HG03159 (cell line): ENCODE measurements around the gene ITGB1.
A peak's percentile ranks its signal among the peaks of the same experiment; 100 is the strongest.
"Not testable (repeated sequence)": the region's sequence is repeated elsewhere in the genome, so short reads cannot be mapped to it uniquely, and the experiment has no call there.

Experiments
- ATAC-seq: cut with Tn5 transposase; IDR thresholded peaks from one replicate; pipeline ENCODE4 v1.9.1; 2021; ENCODE audit warnings: mild to moderate bottlenecking, moderate library complexity; ENCODE audit not compliant: unreplicated experiment

The ITGB1 gene

DNA sequence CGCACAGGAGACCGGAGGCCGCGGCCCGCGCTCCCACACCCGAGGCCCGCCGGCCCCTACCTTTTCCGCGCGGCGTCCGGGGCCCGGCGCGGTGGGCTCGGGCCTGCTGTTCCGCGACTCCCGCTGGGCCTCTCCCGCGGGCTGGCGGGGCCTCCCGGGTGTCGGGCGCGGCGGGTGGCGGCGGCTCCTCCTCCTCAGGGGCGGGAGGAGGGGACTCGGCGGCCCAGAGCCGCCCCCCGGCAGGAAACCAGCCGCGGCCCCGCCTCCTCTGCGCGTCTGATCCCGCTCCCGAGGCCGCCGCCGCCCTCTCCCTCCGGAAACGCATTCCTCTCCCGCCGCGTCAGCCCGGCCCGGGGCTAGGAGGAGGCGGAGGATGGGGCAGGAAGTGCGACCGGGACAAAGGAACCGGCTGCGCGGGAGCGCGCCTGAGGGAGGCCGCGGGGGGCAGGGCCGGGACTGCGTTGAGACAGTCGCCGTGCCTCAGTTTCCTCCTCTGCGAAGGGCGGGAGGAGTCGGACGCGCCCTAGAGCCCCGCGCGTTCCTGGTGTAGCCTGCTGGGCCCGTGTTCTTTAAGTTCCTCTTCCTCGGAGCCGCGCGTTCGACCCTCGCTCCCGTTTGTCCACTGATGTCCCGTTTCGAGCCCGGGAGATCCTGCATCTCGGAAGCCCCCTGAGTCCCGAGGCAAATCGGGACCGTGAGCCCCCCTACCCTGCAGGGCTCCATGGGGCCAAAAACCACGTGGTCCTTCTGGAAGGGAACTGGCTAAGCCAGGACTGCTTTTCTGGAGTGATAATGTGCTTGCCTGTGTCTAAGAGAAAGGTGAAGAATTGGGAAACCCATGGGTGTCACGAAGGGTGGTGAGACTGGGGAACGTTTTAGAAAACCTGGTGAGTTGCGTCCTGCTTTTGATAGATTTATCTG, at the start of gene ITGB1:
Gene ITGB1, minus strand, starts transcription at position 146 of the 921 bp plus-strand sequence. CDS start 22,672 bp downstream, outside the sequence.
- ATAC-seq: peak; percentile 80

- no peak for ATAC-seq
Measured at GRCh38 chr10:33006342-33006887, 48.4 kb upstream of the ITGB1 start.

DNA sequence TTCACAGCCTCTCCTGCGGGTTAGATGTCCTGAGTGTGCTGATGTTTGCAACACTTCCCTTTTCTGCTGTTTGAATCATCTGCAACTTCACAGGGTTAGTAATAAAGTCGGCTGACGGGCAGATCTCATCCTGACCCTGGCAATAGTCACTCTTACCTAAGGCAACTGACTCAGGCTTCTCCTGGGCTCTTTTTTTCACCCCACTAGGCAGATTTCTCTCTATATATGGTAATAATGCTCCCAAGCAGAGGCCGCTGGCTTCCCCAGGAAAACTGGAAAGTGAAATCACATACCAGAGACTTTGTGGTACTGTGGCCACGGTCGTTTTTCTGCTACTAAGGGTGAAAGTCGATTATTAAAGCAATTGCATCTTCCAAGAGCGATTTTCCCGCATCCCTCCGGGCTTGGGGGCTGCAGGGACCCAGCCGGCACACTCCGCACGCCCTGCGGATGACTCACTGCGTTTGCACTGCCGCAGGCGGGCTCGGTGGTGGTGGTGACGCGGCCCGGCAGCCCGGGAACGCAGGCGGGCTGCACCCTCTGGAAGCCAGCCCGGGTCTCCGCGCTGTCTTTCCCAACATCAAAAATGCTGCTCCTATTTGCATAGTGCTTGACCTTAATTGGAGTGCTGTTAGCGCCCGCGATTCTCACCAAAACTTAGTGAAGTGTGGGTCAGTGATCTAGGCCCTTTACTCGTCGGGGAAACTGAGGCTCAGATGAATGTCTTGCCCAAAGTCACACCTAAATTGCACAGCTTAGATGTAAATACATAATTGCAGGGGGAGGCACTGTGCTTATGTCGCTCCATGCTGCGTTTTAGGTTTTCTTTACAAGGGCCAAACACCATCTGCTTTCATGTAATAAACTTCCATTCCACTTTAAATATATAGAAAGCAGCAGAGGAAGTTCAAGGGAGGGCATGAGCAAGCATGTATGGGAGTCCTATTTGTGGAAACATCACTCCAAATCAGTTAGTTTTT, 47.6 kb upstream of the ITGB1 start:
- peak; percentile 65 for ATAC-seq

DNA sequence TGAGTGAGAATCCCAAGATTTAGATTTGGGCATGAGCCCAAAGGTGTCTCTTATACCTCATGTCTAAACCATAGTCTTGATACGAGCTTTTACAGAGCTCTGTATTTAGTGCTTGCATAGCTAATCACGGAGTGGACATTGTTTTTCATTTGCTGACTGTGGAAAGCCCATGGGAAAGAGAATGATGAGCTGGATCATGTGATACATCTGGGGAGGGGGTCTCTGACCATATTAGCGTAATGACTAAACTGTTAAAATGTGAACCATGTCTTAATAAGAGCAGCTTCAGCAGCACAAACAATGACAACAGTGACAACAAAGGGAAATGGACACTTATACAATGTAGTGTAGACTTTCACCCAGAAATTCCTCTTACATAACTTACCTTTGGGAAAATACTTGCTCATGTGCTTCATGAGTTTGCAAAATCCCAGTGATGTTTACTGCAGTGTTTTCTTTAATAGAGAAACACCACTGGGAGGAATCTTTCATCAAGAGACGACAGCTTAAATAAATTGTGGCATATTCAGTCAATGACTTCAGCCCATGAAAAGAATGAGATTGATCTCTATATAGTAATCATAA, 44.0 kb upstream of the ITGB1 start:
- ATAC-seq: no peak

- not testable (repeated sequence) for ATAC-seq
Measured at GRCh38 chr10:32998060-32998581, 40.1 kb upstream of the ITGB1 start.

- ATAC-seq: peak; percentile 80
Measured at GRCh38 chr10:32995751-32996150, 37.7 kb upstream of the ITGB1 start.

GRCh38 chr10:32995066-32995622, 37.1 kb upstream of the ITGB1 start:
- ATAC-seq: peak; percentile 16

DNA sequence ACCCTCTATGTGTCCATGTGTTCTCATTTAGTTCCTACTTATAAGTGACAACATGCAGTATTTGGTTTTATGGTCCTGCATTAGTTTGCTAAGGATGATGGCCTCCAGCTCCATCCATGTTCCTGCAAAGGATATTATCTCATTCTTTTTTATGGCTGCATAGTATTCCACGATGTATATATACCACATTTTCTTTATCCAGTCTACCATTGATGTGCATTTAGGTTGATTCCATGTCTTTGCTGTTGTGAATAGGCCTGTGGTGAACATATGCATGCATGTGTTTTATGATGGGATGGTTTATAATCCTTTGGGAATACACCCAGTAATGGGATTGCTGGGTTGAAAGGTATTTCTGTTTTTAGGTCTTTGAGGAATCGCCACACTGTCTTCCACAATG, 36.6 kb upstream of the ITGB1 start:
- ATAC-seq: not testable (repeated sequence)

GRCh38 chr10:32992310-32992709, 34.3 kb upstream of the ITGB1 start:
- not testable (repeated sequence) for ATAC-seq

DNA sequence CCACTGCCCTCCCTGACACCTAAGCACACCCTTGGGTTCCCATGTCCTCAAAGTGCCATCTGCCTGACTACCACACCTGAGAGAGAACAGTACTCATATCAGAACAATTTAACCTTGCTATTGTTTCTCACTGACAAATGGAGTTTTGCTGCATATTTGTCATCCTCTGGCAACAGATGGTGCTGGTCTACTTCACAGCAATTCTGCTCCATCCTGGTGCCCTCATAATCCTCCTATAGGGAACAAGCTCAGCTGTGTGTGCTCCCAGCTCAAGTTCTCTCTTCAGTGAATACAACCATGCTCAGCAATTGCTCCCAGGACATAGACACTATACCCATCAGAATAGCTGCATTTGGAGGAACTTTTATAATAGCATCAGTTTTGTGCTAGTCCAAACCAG, 32.8 kb upstream of the ITGB1 start:
- ATAC-seq: no peak

- no peak for ATAC-seq
Measured at GRCh38 chr10:32988604-32989003, 30.6 kb upstream of the ITGB1 start.

DNA sequence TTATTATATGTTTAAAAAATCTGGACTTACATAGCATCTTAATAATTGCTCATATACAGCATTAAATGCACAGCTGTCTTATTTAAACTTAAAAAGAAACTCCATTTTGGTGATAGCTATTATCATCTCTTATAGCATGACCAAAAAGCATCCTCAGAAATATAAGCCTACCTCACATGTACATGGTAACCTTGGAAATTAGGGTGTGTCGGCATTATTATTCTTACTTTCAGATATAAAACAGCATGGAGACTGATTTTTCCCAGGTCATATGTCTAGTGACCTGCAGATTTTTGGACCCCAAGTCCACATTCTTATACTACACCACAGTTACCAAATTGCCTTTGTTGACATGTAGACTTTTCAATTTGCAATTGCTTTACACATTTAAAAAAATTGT, 29.1 kb upstream of the ITGB1 start:
- no peak for ATAC-seq

DNA sequence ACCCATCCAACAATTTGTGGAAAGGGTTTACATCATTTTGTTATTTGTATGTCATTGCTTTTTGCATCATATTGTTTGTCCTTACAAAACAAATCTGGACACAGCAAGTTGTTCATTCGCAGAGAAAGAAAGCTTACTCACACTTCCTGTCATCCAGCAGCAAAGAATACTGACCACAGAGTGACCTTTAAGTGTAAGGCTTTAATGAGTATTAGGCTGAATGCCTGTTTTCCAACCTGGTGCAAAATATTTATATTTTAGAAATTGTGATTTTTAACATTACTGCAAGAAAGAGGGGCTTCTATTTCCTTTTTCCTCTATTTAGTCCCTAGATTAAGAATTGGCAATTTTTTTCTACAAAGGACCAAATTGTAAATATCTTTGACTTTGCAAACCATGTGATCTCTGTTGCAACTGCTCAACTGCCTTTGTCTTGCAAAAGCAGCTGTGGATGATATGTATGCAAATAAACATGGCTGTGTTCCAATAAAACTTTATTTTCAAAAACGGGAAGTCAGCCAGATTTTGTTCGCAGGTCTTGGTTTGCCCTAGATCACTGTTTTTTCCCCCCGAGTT, 27.8 kb upstream of the ITGB1 start:
- ATAC-seq: no peak

- ATAC-seq: no peak
Measured at GRCh38 chr10:32985341-32985764, 27.3 kb upstream of the ITGB1 start.

DNA sequence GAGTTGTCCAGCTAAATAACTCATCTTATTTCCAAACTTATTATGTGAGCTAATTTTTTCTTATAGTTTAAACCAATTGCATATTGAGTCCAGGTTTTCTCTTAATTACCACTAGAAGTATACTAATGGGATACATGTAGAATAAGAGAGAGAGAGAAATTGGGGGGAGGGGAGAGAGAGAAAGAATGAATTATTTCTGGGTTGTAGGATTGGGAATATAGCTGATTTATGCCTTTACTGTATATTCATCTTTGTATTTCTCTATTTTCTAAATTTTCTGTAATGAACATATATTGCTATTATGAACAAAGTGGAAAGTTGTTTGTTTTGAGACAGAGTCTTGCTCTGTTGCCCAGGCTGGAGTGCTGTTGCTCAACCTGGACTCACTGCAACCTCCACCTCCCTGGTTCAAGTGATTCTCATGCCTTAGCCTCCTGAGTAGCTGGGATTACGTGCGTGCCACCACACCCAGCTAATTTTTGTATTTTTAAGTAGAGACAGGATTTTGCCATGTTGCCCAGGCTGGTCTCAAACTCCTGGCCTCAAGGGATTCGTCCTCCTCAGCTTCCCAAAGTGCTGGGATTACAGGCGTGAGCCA, 26.1 kb upstream of the ITGB1 start:
- ATAC-seq: no peak

GRCh38 chr10:32982911-32983909, 25.2 kb upstream of the ITGB1 start:
- ATAC-seq: no peak

- ATAC-seq: no peak
Measured at GRCh38 chr10:32982293-32982709, 24.3 kb upstream of the ITGB1 start.

DNA sequence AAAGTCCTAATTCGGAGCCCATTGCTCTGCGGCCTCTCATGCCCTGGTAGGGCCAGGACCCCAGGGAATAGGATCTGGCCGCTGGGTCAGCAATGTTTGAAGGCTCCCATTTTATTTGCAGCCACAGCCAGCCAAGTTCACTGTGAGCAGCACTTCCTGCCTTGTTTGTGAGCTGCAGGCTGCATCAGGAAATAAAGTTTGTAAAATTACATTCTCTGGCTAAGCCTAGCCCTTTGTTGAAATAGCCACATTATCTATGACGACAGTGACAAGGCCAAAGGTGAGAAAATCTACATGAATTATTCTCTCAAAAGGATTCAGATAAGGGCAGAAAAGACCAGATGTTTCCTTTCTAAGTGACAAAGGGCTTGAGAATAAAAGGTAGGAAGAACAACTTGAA, 23.7 kb upstream of the ITGB1 start:
- ATAC-seq: no peak
